ENCODE results near the gene TRPM1.

Gene TRPM1

GRCh38 chr15:30962079-30962478 lies 139.4 kb downstream of the TRPM1 start:
- DNase-seq = no peak

GRCh38 chr15:30958219-30958618 lies 143.3 kb downstream of the TRPM1 start:
- no peak for DNase-seq

- DNase-seq = no peak
Observed at GRCh38 chr15:30956216-30957124, 145.1 kb downstream of the TRPM1 start.

DNA sequence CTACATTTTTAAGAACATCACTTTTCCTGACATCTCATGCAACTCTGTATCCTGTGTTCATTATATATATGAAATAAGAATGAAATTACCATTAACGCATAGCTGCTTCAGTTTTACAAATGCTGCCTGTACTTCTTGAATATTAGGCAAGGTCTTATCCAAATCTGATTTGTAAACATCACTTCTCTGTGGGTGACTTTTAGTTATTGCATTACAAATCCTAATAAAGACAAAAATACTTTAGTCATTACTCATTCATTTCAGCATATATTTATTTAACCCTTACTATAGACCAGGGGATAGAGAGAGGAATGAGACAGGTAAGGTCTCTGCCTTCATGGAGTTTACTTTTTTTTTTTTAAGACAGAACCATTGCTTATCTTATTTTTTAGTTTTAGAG lies 146.9 kb downstream of the TRPM1 start:
- DNase-seq = no peak

- no peak for DNase-seq
Observed at GRCh38 chr15:30953731-30954378, 147.7 kb downstream of the TRPM1 start.

- no peak for DNase-seq
Observed at GRCh38 chr15:30953183-30953582, 148.3 kb downstream of the TRPM1 start.

Measured in NCI-H510A (cell line).